Fibroblast of villous mesenchyme (primary cell): ENCODE measurements around the gene SYNGR4. TPM values are rescaled to one million over a fixed set of nuclear protein-coding genes. Genes with fewer than 3 reads are reported as not detected.

Experiments used
- DNase-seq: peaks from one replicate; pipeline ENCODE4 v3.0.0-alpha.2; 2010; ENCODE audit warnings: low read depth
- H3K4me3 ChIP-seq: 2 replicates; pipeline ENCODE4 v1.5.1; 2011; ENCODE audit warnings: low read depth, mild to moderate bottlenecking, low read length
- CTCF ChIP-seq: IDR thresholded peaks from 2 replicates; pipeline ENCODE4 v1.5.1; 2012; ENCODE audit warnings: low read depth, mild to moderate bottlenecking, low read length; ENCODE audit not compliant: insufficient read depth
- total RNA-seq: library from RNA; depleted of rRNA; stranded (reverse); fragments of >200 nt; gene quantifications from 2 replicates; pipeline ENCODE4 v1.2.3, GENCODE V29; 2012

Gene SYNGR4
- total RNA-seq, 1 donor = not detected

DNA sequence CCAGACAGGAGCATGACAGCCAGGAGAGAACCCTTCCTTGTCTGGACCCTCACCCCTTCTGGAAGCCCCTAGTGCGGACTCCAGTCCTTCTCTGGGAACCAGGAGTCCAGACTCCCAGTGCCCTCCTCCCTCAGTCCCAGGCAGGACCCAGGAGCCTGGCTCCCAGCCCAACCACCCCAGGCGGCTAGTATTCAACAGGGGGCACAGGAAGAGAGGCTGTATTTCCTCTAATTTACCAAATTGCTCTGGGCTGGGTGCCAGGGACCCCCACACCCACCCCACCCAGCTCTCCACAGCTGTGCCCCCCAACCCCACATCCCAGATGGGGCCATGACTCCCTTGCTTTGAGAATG lies 32.6 kb downstream of the SYNGR4 start:
- TF ChIP-seq CTCF = no peak
- no peak overlapping the region for H3K4me3 ChIP-seq
- DNase-seq = no peak

DNA sequence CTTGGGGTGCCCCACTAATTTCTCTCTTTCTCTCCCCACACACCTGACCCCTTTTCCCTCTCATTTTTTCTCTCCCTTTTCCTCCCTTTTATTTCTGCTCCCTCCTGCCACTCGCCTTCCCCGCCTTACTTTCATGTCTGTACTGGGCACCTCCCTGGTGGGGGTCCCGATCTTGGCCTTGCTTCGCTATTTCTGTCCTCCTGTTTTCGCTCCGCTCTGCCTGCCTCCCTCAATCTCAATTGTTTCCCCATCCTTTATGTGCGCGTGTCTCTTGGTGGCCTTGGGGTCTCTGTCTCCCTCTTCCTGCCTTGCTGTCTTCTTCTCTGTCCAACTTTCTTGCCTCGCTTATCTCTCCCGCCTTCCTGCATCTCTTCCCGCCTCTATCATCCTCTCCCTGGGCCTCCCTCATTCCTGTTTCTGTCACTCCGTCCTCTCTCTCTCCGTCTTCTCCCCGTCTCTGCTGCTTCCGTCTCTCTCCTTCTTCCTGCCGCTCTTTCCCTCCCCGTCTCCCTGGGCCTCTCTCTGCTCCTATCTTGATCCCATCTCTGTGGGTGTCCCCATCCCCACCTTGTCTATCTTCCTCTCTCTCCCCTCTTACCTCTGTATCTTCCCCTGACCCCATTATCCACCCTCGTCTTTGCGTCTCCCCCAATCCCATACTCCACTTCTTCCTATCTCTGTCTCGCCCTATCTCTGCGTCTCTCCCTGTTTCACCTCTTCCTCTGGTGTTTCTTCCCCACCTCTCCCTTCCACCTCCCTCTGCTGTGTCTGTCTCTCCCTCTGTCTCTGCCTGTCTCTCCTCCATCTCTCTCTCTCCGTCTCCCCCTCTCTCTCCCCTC lies 33.3 kb downstream of the SYNGR4 start:
- DNase-seq = peak; percentile 24

DNA sequence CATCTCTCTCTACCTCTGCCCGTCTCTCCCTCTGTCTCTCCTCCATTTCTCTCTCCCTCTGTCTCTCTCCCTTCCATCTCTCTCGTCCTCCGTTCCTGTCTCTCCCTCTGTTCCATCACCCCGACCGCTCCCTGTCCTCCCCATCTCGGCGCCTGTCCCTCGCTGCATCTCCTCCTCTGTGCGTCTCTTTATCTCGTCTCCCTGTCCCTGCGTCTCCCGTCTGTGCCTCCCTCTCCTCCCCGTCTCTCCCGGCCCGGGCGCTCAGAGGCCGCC lies 33.9 kb downstream of the SYNGR4 start:
- peak overlapping the region; percentile 72 for H3K4me3 ChIP-seq
- no peak for DNase-seq
- TF ChIP-seq CTCF = no peak

More for the DNA sequence above, 33.3 kb downstream of the SYNGR4 start:
- no peak for TF ChIP-seq CTCF
- H3K4me3 ChIP-seq = peak overlapping the region; percentile 72

GRCh38 chr19:48398375-48399235 lies 34.4 kb downstream of the SYNGR4 start:
- peak; percentile 93 for DNase-seq
- TF ChIP-seq CTCF = no peak
- peak overlapping the region; percentile 72 for H3K4me3 ChIP-seq

GRCh38 chr19:48400018-48400742 lies 36.0 kb downstream of the SYNGR4 start:
- peak; percentile 52 for DNase-seq

More at GRCh38 chr19:48400018-48400742, 36.0 kb downstream of the SYNGR4 start:
- TF ChIP-seq CTCF = no peak
- peak overlapping the region; percentile 21 for H3K4me3 ChIP-seq
